Measurements from ENCODE around the gene POLR3A. TPM values are rescaled to one million over a fixed set of nuclear protein-coding genes. Genes with fewer than 3 reads are reported as not detected.
"Not testable (repeated sequence)": the region's sequence is repeated elsewhere in the genome, so short reads cannot be mapped to it uniquely, and the experiment has no call there.

POLR3A gene
- total RNA-seq, 2 experiments from 2014 or later: 17.7 to 20.8 TPM

GRCh38 chr10:78002541-78003288 is 26.6 kb downstream of the POLR3A start:
- Mint-ChIP-seq H3K4me1 (no peaks in the 10 kb centered on the region), H3K9me3 (ENCODE audit: low read depth) (no peaks in the 10 kb centered on the region), H3K36me3 (peaks cover 62% of the 10 kb centered on the region), H3K4me3 (no peak overlapping the region), H3K27me3 (no peaks in the 10 kb centered on the region), H3K27ac (no peak overlapping the region)
- DNase-seq (no peak), ATAC-seq (no peak)
- CTCF ChIA-PET: no interaction called here

- Mint-ChIP-seq H3K36me3 (peaks cover 60% of the 10 kb centered on the region), H3K4me1 (no peaks in the 10 kb centered on the region), H3K9me3 (ENCODE audit: low read depth) (no peaks in the 10 kb centered on the region), H3K27ac (no peak overlapping the region), H3K27me3 (no peaks in the 10 kb centered on the region), H3K4me3 (no peak overlapping the region)
- ATAC-seq: no peak
- CTCF ChIA-PET: no interaction called here
- DNase-seq: no peak
Observed at GRCh38 chr10:78000956-78001472, 28.3 kb downstream of the POLR3A start.

- H3K27me3 Mint-ChIP-seq: no peaks in the 10 kb centered on the region
- ATAC-seq (no peak), DNase-seq (no peak)
- no peaks in the 10 kb centered on the region for H3K9me3 Mint-ChIP-seq (ENCODE audit: low read depth)
- no peak overlapping the region for H3K27ac Mint-ChIP-seq
- no peaks in the 10 kb centered on the region for H3K4me1 Mint-ChIP-seq
- peaks cover 57% of the 10 kb centered on the region for H3K36me3 Mint-ChIP-seq
- H3K4me3 Mint-ChIP-seq: no peak overlapping the region
- CTCF ChIA-PET: no interaction called here
Observed at GRCh38 chr10:78000206-78000605, 29.1 kb downstream of the POLR3A start.

- ATAC-seq; H3K27me3 Mint-ChIP-seq; H3K9me3 Mint-ChIP-seq (ENCODE audit: low read depth); DNase-seq; H3K4me3 Mint-ChIP-seq; H3K27ac Mint-ChIP-seq; CTCF ChIA-PET; H3K4me1 Mint-ChIP-seq: not testable (repeated sequence)
- peaks cover 55% of the 10 kb centered on the region for H3K36me3 Mint-ChIP-seq
Observed at GRCh38 chr10:77998780-77999179, 30.5 kb downstream of the POLR3A start.

DNA sequence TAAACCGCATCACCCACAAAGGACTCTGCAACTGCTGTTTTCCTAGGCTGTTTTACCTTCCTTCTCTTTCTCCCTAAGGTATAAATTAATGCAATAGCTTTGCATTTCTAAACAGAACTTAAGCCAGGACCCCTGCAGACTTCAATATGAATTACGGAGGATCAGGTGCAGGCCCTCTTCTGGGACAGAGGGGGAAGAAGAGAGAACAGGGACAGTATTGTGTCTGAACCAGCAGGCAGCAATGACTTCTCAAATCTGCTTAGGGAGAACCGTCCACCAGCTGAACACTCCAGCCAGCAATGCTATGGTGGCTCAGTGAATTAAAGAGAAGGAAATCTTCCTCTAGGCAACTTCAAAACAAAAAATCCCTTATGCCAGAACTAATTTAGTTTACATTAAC is 35.7 kb downstream of the POLR3A start:
- no peak overlapping the region for H3K27ac Mint-ChIP-seq

GRCh38 chr10:77989081-77989724 is 40.1 kb downstream of the POLR3A start:
- Mint-ChIP-seq H3K27ac (no peak overlapping the region), H3K9me3 (ENCODE audit: low read depth) (no peaks in the 10 kb centered on the region), H3K4me1 (no peaks in the 10 kb centered on the region), H3K27me3 (no peaks in the 10 kb centered on the region), H3K36me3 (peaks cover 43% of the 10 kb centered on the region), H3K4me3 (no peak overlapping the region)
- DNase-seq: no peak
- no peak for ATAC-seq
- CTCF ChIA-PET: interaction anchor here (1.3 to 1.4 kb wide), 2 partner anchors 23 to 40 kb away, joined by 3 to 4 read pairs; partner anchors contain the start of gene POLR3A

More for the DNA sequence above, 35.7 kb downstream of the POLR3A start:
- Mint-ChIP-seq H3K27me3 (no peaks in the 10 kb centered on the region), H3K36me3 (peaks cover 47% of the 10 kb centered on the region), H3K4me1 (no peaks in the 10 kb centered on the region), H3K9me3 (ENCODE audit: low read depth) (no peaks in the 10 kb centered on the region), H3K4me3 (no peak overlapping the region)
- CTCF ChIA-PET: interaction anchor here (0.7 kb wide), 1 partner anchor 243 kb away, joined by 3 read pairs; no protein-coding TSS in a partner anchor
- ATAC-seq (no peak), DNase-seq (no peak)

GRCh38 chr10:77987671-77988255 is 41.6 kb downstream of the POLR3A start:
- no peak overlapping the region for H3K27ac Mint-ChIP-seq
- ATAC-seq: no peak
- H3K36me3 Mint-ChIP-seq: peaks cover 37% of the 10 kb centered on the region
- no peaks in the 10 kb centered on the region for H3K4me1 Mint-ChIP-seq
- DNase-seq: no peak
- H3K27me3 Mint-ChIP-seq: no peaks in the 10 kb centered on the region
- CTCF ChIA-PET: interaction anchor here (1.2 to 1.4 kb wide), 2 partner anchors 16 to 25 kb away, joined by 3 to 4 read pairs; no protein-coding TSS in a partner anchor
- H3K4me3 Mint-ChIP-seq: no peak overlapping the region
- no peaks in the 10 kb centered on the region for H3K9me3 Mint-ChIP-seq (ENCODE audit: low read depth)

DNA sequence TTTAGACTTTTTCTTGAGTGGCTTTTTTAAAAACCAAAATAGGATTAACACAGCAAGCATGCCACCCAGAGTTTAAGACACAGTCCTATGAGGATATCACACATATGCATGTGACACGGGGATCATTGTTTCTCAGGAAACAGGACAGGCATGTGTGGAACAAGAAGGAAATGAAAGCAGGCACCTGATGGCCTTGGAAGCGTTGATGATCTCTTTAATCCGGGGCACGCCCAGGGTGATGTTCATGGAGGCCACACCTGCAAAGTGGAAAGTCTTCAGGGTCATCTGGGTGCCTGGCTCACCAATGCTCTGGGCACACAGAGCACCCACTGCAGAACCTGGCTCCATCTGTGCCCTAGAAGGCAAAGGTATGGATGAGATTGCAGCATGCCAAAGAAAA is 44.3 kb downstream of the POLR3A start:
- H3K27ac Mint-ChIP-seq: no peak overlapping the region
- no peak for ATAC-seq

DNA sequence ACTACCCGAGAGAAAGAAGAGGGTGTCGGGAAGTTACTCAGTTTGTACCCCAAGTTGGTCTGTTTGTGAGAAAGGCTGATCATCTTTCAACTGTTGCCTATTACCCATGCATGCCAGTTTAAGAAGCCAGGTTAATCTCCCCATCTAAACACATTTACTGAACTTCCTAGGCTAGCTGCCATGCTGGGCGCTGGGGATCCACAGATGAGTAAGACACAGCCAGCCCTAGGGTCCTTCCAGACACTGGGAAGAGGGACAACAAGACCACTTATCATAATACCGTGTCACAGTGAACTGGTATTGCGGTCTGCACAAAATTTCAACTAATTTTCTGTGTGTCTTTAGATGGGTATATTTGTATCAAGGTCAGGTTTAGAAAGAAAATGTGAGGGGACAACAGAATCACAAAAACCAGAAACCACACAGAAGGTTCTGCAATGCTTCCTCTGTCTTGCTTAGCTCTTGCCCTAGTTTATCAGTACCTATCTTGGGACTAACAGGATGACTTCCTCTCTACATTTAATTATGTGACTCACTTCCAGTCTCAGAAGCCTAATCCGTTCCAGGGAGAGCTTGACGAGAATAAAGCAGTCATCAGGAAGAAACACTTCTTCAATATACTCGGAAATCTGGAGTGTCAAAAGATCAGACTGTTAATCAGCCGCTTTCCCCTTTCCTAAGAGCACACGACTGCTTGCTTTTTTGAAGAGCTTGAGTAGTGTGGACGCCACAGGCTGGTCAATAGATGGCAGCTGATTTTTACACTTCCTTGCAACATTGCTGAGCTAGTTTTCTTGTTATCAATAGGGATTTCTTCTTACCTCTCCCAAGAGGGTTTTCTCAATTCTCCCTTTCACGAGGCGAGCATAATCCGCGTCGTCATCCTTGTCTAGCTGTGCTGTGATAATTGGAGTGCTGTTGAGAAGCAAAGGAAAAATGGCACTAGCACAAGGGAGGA is 45.7 kb downstream of the POLR3A start:
- no peaks in the 10 kb centered on the region for H3K27me3 Mint-ChIP-seq
- no peaks in the 10 kb centered on the region for H3K4me1 Mint-ChIP-seq
- H3K36me3 Mint-ChIP-seq: peaks cover 41% of the 10 kb centered on the region
- CTCF ChIA-PET: interaction anchor here (1.3 kb wide), 1 partner anchor 137 kb away, joined by 3 read pairs; no protein-coding TSS in a partner anchor
- no peak overlapping the region for H3K27ac Mint-ChIP-seq
- DNase-seq: no peak
- no peaks in the 10 kb centered on the region for H3K9me3 Mint-ChIP-seq (ENCODE audit: low read depth)
- ATAC-seq: no peak
- no peak overlapping the region for H3K4me3 Mint-ChIP-seq

More for the DNA sequence above, 44.3 kb downstream of the POLR3A start:
- no peaks in the 10 kb centered on the region for H3K27me3 Mint-ChIP-seq
- peaks cover 42% of the 10 kb centered on the region for H3K36me3 Mint-ChIP-seq
- CTCF ChIA-PET: no interaction called here
- H3K9me3 Mint-ChIP-seq (ENCODE audit: low read depth): no peaks in the 10 kb centered on the region
- H3K4me1 Mint-ChIP-seq: no peaks in the 10 kb centered on the region
- H3K4me3 Mint-ChIP-seq: no peak overlapping the region
- no peak for DNase-seq

DNA sequence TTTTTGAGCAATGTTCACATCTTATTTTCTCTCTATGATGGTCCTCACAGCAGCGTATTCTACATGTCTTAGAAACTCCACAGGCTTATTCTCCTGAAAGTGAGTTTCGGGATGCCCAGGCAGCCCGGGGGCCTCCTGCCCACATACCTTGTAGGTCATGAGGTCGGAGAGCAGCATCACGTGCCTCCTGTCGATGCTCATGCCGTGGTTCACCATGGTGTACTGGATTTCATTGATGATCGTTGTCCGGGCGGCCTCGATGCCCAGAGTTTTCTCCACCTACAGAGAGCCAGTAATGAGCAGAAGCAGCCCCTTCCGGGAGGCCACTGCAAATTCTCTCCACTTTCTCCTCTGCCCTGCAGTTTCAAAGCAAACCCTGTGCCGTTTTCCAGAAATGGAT is 48.0 kb downstream of the POLR3A start:
- Mint-ChIP-seq H3K27ac (no peak overlapping the region), H3K36me3 (peaks cover 45% of the 10 kb centered on the region), H3K27me3 (no peaks in the 10 kb centered on the region), H3K9me3 (ENCODE audit: low read depth) (no peaks in the 10 kb centered on the region), H3K4me3 (no peak overlapping the region), H3K4me1 (no peaks in the 10 kb centered on the region)
- DNase-seq (no peak), ATAC-seq (no peak)
- CTCF ChIA-PET: no interaction called here

DNA sequence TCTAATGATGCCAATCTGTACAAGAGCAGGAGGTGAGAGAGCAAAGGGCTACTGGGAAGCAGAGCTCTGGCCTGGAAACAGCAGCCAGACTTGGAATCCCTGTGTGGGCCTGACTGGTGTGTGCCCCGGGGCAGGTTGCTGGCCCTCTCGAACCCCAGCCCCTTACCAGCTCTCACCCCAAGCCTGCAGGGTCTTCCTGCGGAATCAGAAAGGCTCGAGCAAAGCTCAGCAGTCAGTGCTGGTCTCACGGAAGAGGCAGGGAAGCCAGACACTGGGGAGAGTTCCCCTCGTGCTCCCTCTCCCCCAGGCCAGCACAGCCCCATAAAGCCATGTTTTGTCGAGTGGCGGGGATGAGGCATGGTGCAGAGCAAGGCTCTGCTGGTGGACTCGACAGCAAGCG is 50.1 kb downstream of the POLR3A start:
- H3K36me3 Mint-ChIP-seq: peaks cover 35% of the 10 kb centered on the region
- no peak for ATAC-seq
- no peaks in the 10 kb centered on the region for H3K9me3 Mint-ChIP-seq (ENCODE audit: low read depth)
- H3K27me3 Mint-ChIP-seq: no peaks in the 10 kb centered on the region
- no peak overlapping the region for H3K4me3 Mint-ChIP-seq
- CTCF ChIA-PET: no interaction called here
- H3K27ac Mint-ChIP-seq: no peak overlapping the region
- DNase-seq: no peak
- H3K4me1 Mint-ChIP-seq: no peaks in the 10 kb centered on the region

GRCh38 chr10:77978360-77978759 is 51.0 kb downstream of the POLR3A start:
- no peak overlapping the region for H3K4me3 Mint-ChIP-seq
- no peaks in the 10 kb centered on the region for H3K9me3 Mint-ChIP-seq (ENCODE audit: low read depth)
- DNase-seq (no peak), ATAC-seq (no peak)
- CTCF ChIA-PET: no interaction called here
- H3K27me3 Mint-ChIP-seq: no peaks in the 10 kb centered on the region
- no peak overlapping the region for H3K27ac Mint-ChIP-seq
- H3K4me1 Mint-ChIP-seq: no peaks in the 10 kb centered on the region
- H3K36me3 Mint-ChIP-seq: peaks cover 33% of the 10 kb centered on the region

DNA sequence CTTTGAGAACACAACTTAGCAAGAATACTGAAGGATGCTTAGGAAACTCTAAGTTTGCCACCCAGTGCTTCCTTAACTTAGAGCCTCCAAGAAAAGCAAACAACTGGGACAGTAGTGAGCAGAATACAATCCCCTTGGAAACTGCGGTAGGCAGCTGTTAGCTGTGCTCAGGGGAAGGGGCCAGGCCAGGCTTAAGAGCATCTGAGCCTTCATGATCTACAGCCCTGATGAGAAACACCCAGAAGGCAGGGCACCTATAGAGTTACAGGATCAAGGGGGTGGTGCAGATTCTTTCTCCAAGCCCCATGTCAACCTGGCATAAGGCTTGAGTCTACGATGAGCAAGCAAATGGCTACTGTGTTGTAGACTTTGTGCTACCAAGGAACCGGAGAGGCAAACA is 51.4 kb downstream of the POLR3A start:
- Mint-ChIP-seq H3K9me3 (ENCODE audit: low read depth) (no peaks in the 10 kb centered on the region), H3K27ac (no peak overlapping the region), H3K4me1 (no peaks in the 10 kb centered on the region), H3K36me3 (peaks cover 30% of the 10 kb centered on the region), H3K4me3 (no peak overlapping the region), H3K27me3 (no peaks in the 10 kb centered on the region)
- CTCF ChIA-PET: no interaction called here
- DNase-seq: no peak
- ATAC-seq: no peak
